GM12874 (cell line): ENCODE measurements around the gene FBXL13.

Source experiments
- CTCF ChIP-seq: IDR thresholded peaks from 2 replicates; pipeline ENCODE4 v1.5.1; 2011; ENCODE audit warnings: low read depth, mild to moderate bottlenecking, control low read depth, low read length, moderate library complexity; ENCODE audit not compliant: insufficient read depth

FBXL13 gene

GRCh38 chr7:102890971-102891692 is 183.5 kb downstream of the FBXL13 start:
- no peak for TF ChIP-seq CTCF

- no peak for TF ChIP-seq CTCF
These were observed 184.2 kb downstream of the FBXL13 start for GRCh38 chr7:102890292-102890970.

GRCh38 chr7:102889851-102890250 is 184.7 kb downstream of the FBXL13 start:
- TF ChIP-seq CTCF = no peak

- TF ChIP-seq CTCF = no peak
These were observed 185.9 kb downstream of the FBXL13 start for GRCh38 chr7:102888561-102889233.

- TF ChIP-seq CTCF = no peak
These were observed 191.3 kb downstream of the FBXL13 start for GRCh38 chr7:102883098-102883860.

GRCh38 chr7:102875700-102876295 is 198.8 kb downstream of the FBXL13 start:
- TF ChIP-seq CTCF = no peak
